HG03097 (cell line): Measurements from ENCODE around the gene HNRNPH3.

Source experiments
- ATAC-seq: cut with Tn5 transposase; IDR thresholded peaks from one replicate; pipeline ENCODE4 v1.9.1; 2021; ENCODE audit not compliant: unreplicated experiment, low FRiP score

The HNRNPH3 gene

GRCh38 chr10:68330852-68331454, 911 bp upstream of the HNRNPH3 start:
- ATAC-seq, result no peak

- peak; percentile 28 for ATAC-seq
Measured at GRCh38 chr10:68332259-68333057, 594 bp downstream of the HNRNPH3 start, which contains the start of gene PBLD. Gene PBLD (minus strand): TSS chr10:68332928. CDS start chr10:68306844, 26,084 bp downstream.

DNA sequence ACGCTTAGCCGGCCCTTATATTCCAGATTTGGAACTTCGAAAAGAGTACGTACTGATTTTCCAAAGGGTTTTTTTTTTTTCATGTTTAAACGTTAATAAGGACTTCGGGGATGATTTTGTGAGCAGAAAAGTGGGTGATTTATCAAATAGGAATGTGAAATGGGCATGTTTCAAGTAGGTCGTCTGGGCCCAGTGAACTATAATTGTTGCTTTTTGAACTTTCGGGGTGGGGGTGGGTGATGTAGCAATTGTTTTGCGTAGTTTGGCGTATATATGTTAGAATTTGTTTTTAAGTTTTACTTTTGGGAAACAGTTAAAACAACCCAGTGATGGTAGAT, 1.2 kb downstream of the HNRNPH3 start:
- no peak for ATAC-seq

GRCh38 chr10:68333440-68334431, 1.9 kb downstream of the HNRNPH3 start:
- ATAC-seq, result no peak

DNA sequence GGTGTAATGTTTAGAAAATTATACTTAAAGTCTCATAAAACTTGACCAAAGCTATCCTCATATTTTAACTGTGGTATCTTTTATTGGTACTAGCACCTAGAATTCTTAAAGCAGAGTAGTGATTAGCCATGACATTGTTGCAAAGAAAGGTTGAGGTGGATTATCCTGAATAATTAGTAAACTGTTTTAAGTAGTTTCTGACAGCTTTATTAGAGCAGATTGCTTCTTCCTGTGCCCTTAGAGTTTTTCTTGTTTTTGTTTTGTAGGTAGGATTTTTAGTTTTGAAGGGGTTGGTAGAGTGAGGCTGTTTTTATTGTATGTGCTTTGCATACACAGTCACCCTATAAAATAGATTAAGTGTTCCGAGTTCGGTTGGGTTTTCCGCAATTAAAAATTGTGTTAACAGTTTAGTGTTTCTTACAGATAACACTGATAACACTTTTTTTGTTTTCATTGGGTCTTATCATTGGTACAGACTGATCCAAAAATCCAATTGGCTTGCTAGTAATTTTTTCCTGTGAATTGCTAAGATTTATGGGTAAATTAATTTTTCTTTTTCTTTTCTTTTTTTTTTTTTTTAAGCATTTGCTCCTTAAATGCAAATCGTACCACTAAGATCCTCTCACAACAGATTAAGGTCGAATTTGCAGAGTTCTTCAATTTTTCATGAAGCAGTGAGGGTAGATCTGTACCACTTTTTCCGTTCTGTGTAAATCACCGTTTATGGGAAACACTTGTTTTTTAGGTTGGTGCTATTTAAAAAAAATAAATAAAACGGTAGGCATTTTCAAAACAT, 3.0 kb downstream of the HNRNPH3 start:
- ATAC-seq, result no peak

DNA sequence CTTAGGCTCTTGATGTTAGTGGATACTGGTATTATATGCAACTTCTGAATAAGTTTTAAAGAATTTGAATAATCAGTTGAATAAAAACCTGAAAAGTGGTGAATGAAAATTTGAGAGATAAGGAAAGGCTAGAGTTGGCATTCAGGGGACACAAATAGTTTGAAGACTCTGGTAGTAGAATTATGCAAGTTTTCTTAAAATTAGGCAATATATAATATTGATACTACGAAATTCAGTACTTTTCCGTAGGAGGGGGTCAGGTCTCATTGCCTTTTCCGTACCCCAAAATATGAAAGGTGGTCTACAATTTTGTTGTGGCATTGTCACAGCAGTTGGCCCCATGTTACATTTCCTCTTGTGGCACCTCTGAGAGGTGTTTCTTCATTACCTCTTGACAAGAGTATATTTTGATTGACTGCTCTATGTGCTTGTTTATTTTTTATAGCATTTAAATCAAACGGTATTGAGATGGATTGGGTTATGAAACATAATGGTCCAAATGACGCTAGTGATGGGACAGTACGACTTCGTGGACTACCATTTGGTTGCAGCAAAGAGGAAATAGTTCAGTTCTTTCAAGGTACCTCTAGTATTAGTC, 5.0 kb downstream of the HNRNPH3 start:
- ATAC-seq, result no peak

GRCh38 chr10:68340358-68341080, 8.7 kb downstream of the HNRNPH3 start:
- ATAC-seq, result no peak

- no peak for ATAC-seq
Measured at GRCh38 chr10:68342909-68343516, 11.1 kb downstream of the HNRNPH3 start.

DNA sequence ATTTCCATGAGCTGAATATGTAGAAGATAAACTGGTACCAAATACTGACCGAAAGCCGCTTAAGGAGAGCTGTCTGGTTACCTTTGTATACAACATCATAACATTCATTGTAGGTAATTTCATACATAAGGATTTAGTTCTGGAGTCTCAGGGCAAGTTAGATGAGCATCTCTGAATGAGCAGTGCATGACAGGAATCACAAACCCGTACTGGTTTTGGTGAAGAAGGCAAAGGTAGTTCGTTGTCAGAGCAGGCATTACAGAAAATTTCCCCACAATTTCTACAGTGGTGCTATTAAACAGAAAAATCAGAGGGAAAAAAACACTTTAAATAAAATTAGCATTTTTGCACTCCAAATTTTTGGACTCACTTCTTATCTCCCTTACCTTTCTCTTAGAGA, 13.8 kb downstream of the HNRNPH3 start:
- no peak for ATAC-seq

GRCh38 chr10:68346774-68347173, 14.9 kb downstream of the HNRNPH3 start:
- no peak for ATAC-seq

DNA sequence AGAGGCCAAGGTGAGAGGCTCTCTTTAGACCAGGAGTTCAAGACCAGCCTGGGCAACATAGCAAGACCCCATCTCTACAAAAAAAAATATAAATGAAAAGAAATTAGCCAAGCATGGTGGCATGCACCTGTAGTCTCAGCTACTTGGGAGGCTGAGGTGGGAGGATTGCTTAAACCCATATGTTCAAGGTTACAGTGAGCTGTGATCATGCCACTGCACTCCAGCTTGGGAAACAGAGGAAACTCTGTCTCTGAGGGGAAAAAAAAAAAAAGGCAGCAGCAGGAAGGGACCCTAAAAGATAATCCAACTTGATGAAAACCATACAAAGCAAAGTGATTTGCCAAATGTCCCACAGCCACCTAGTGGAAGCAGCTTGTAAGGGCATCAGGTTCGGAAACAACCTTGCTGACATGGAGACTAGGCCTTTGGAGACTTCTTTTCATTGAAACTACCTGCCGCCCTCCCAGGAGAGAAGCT, 16.4 kb downstream of the HNRNPH3 start:
- no peak for ATAC-seq

DNA sequence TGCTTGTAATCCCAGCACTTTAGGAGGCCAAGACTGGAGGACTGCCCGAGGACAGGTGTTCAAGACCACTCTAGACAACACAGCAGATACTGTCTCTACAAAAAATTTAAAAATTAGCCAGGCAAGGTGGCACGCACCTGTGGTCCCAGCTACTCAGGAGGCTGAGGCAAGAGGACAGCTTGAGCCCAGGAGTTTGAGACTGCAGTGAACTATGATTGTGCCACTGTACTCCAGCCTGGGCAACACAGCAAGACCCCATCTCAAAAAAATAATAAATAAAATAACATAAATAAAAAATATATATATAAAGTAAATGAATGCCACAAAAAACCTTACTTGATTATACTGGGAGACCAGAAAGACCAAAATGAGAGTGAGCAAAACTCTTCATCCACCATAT, 21.7 kb downstream of the HNRNPH3 start:
- ATAC-seq, result no peak

- no peak for ATAC-seq
Measured at GRCh38 chr10:68359189-68359588, 27.3 kb downstream of the HNRNPH3 start.

DNA sequence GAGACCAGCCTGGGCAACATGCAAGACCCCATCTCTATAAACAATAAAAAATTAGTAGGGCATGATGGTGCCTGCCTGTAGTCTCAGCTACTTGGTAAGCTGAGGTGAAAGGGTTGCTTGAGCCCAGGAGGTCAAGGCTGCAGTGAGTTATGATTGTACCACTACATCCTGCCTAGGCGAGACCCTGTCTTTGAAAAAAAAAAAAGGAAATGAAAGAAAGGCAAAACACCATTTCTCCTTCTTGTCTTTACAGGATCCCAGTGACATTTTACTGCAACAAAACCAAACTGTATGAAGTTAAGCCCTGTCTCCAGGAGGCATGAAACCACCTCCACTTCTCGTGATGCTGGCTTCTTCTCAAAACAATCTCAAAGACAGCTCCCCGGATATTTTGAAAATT, 30.7 kb downstream of the HNRNPH3 start:
- ATAC-seq, result no peak

DNA sequence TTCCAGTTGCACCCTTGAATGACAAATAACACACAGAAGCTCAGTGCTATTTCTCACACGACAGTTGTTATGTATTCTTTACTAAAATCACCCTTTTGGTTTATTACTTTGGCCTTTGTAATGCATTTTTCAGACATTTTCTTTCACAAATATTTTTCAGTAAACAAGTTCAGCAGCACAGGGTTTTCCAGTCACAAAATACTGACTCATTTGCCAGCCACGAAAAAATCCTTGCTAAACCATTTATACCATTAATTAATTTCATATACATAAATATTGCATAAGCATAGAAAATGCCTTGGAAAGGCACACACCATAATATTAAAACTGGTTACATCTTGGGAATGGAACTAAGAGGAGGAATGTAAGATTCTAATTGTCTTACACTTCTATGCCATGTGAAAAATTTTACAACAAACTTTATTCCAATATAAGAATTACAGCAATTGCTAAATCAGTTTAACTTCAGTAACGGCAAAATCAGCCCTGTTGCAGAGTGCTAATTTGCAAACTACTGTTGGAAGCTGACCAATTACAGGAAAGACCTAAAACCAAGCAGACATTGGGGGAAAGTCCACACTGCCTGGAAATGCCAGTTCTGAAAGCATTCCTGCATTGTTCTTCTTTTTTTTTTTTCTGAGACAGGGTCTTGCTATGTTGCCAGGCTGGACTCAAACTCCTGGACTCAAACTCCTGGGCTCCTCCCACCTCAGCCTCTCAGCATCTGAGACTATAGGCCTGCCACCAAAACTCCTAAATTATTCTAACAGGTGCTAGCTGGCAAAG, 32.4 kb downstream of the HNRNPH3 start:
- no peak for ATAC-seq

- ATAC-seq, result no peak
Measured at GRCh38 chr10:68365611-68366010, 33.7 kb downstream of the HNRNPH3 start.

DNA sequence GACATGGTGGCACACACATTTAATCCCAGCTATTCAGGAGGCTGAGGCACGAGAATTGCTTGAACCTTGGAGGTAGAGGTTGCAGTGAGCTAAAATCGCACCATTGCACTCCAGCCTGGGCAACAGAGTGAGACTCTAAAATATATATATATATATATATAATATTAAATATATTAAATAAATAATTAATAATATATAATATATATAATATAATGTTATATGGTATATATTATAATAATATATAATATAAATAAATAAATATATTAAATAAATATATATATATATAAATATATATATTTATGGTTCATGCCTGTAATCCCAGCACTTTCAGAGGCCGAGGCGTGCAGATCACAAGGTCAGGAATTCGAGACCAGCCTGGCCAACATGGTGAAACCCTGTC, 34.7 kb downstream of the HNRNPH3 start:
- no peak for ATAC-seq

- no peak for ATAC-seq
Measured at GRCh38 chr10:68367121-68367520, 35.3 kb downstream of the HNRNPH3 start.
